Activated CD8-positive, alpha-beta memory T cell treated with anti-CD3 and anti-CD28 coated beads, Interleukin-2, amount 10 ng/mL, durations not matched to agents 7 days and 5 days (primary cell): ENCODE results near the gene SOCS4. TPM values are rescaled to one million over a fixed set of nuclear protein-coding genes. Genes with fewer than 3 reads are reported as not detected.
A peak's percentile ranks its signal among the peaks of the same experiment; 100 is the strongest.
"Not testable (repeated sequence)": the region's sequence is repeated elsewhere in the genome, so short reads cannot be mapped to it uniquely, and the experiment has no call there.

Experiments used
- ATAC-seq: fragments of 150-1000 bp; cut with Tn5 transposase; one replicate; pipeline ENCODE4 v1.10.0; 2021; ENCODE audit warnings: moderate library complexity
- CTCF ChIA-PET: fragments of 350-600 bp; sonication (Branson Sonifier 250); formaldehyde crosslinking; loops from one replicate; lab custom pipeline; 2021; ENCODE audit warnings: antibody characterized with exemption; lab: Charles Lee
- DNase-seq: peaks from one replicate; pipeline ENCODE4 v3.0.0-alpha.2; 2020
- H3K27ac Mint-ChIP-seq: one replicate; pipeline ENCODE4 v1.8.0; 2021; ENCODE audit warnings: mild to moderate bottlenecking, mixed read lengths
- H3K27me3 Mint-ChIP-seq: one replicate; pipeline ENCODE4 v1.8.0; 2021; ENCODE audit warnings: mixed read lengths
- H3K36me3 Mint-ChIP-seq: one replicate; pipeline ENCODE4 v1.8.0; 2021; ENCODE audit warnings: mild to moderate bottlenecking, mixed read lengths
- H3K4me1 Mint-ChIP-seq: one replicate; pipeline ENCODE4 v1.8.0; 2021; ENCODE audit warnings: mixed read lengths
- H3K4me3 Mint-ChIP-seq: one replicate; pipeline ENCODE4 v1.8.0; 2021; ENCODE audit warnings: mild to moderate bottlenecking, moderate library complexity, mixed read lengths
- H3K9me3 Mint-ChIP-seq: one replicate; pipeline ENCODE4 v1.8.0; 2022; ENCODE audit warnings: low read depth, mixed read lengths
- total RNA-seq, 2 experiments: library from RNA; stranded (reverse); gene quantifications; one replicate each; pipeline ENCODE4 v1.2.3, GENCODE V29; 2021

SOCS4 gene
- total RNA-seq: 10 to 100 TPM; 35.3 to 41.9 TPM

GRCh38 chr14:55026793-55027561, at the start of gene SOCS4, which contains the start of gene WDHD1:
TSS of gene SOCS4 (plus strand) at chr14:55027236. CDS start at chr14:55043042, 15,806 bp downstream.
TSS of gene WDHD1 (minus strand) at chr14:55027099. CDS start at chr14:55026787, 312 bp downstream.
- peaks cover 24% of the 10 kb centered on the region for H3K36me3 Mint-ChIP-seq
- no peaks in the 10 kb centered on the region for H3K9me3 Mint-ChIP-seq
- peak within 1 kb of the TSS; percentile 95 for H3K27ac Mint-ChIP-seq
- CTCF ChIA-PET: interaction anchor here (0.9 to 3.7 kb wide), 11 partner anchors 12 to 307 kb away, joined by 3 to 43 read pairs (median 4); partner anchors contain the start of gene MAPK1IP1L
- peak within 1 kb of the TSS; percentile 95 for H3K4me3 Mint-ChIP-seq
- ATAC-seq (peak; percentile 94), DNase-seq (peak; percentile 98)
- no peaks in the 10 kb centered on the region for H3K27me3 Mint-ChIP-seq
- H3K4me1 Mint-ChIP-seq: peaks cover 54% of the 10 kb centered on the region

DNA sequence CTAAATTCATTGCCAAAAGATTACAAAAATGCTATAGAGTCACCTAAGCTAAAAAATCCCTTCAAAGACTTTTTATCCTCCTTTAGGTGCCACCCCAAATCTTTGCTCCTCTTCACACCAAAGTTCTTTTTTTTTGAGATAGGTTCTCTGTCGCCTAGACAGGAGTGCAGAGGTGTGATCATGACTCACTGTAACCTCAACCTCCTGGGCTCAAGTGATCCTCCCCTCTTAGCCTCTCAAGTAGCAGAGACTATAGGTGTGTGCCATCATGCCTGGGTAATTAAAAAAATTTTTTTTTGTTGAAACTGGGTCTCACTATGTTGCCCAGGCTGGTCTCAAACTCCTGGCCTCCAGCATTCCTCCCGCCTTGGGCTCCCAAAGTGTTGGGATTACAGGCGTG, 48.0 kb upstream of the SOCS4 start:
- ATAC-seq: peak; percentile 51
- CTCF ChIA-PET: no interaction called here
- Mint-ChIP-seq H3K36me3 (peaks cover 37% of the 10 kb centered on the region), H3K27me3 (no peaks in the 10 kb centered on the region), H3K27ac (peak overlapping the region; percentile 5), H3K4me1 (peaks cover 25% of the 10 kb centered on the region), H3K9me3 (no peaks in the 10 kb centered on the region), H3K4me3 (no peak overlapping the region)
- no peak for DNase-seq

DNA sequence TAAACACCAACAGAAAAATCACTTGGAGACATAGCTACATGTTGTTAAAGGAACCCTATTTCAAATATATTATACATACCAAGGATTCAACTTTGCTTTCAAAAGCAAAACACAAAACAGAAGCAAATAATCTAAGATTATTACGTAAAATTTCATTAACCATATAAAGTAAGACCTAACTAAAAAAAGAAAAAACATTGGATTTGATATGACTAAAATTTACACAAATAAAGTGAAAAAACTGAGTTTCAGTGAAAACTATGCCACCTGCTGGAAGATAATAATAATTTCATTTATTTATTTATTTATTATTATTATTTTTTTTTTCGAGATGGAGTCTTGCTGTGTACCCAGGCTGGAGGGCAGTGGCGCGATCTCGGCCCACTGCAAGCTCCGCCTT, 45.3 kb upstream of the SOCS4 start:
- peaks cover 47% of the 10 kb centered on the region for H3K36me3 Mint-ChIP-seq
- CTCF ChIA-PET: interaction anchor here (0.7 to 1.3 kb wide), 2 partner anchors 83 to 100 kb away, joined by 3 to 4 read pairs; no protein-coding TSS in a partner anchor
- H3K9me3 Mint-ChIP-seq: peaks cover 3% of the 10 kb centered on the region
- ATAC-seq: no peak
- no peak overlapping the region for H3K4me3 Mint-ChIP-seq
- DNase-seq: no peak
- no peak overlapping the region for H3K27ac Mint-ChIP-seq
- no peaks in the 10 kb centered on the region for H3K27me3 Mint-ChIP-seq
- peaks cover 13% of the 10 kb centered on the region for H3K4me1 Mint-ChIP-seq

- H3K36me3 Mint-ChIP-seq: peaks cover 50% of the 10 kb centered on the region
- no peak for ATAC-seq
- H3K9me3 Mint-ChIP-seq: peaks cover 3% of the 10 kb centered on the region
- no peak overlapping the region for H3K27ac Mint-ChIP-seq
- DNase-seq: no peak
- no peaks in the 10 kb centered on the region for H3K27me3 Mint-ChIP-seq
- CTCF ChIA-PET: interaction anchor here (1.4 kb wide), 1 partner anchor 18 kb away, joined by 5 read pairs; no protein-coding TSS in a partner anchor
- no peaks in the 10 kb centered on the region for H3K4me1 Mint-ChIP-seq
- no peak overlapping the region for H3K4me3 Mint-ChIP-seq
These were observed 41.9 kb upstream of the SOCS4 start for GRCh38 chr14:54985156-54985555.

DNA sequence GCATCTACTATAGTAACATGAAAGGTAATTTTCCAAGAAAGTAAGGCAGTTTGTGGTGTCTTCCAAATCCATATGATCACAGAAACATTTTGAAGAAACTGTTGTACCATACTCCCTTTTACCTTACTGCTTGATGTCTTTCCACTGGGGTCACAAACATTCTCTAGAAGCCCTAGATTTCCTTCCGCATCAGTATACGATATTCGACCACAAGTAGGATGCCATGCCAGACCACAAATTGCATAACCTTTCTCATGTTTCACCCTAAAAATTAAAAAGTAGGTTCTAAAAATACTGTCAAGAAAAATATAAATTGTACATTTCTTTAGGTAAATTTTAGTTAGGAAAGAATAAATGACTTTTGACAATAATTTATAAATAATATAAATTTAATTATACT, 26.7 kb upstream of the SOCS4 start:
- H3K9me3 Mint-ChIP-seq: no peaks in the 10 kb centered on the region
- no peaks in the 10 kb centered on the region for H3K27me3 Mint-ChIP-seq
- H3K27ac Mint-ChIP-seq: no peak overlapping the region
- peaks cover 44% of the 10 kb centered on the region for H3K36me3 Mint-ChIP-seq
- CTCF ChIA-PET: interaction anchor here (1.0 kb wide), 1 partner anchor 72 kb away, joined by 3 read pairs; no protein-coding TSS in a partner anchor
- H3K4me1 Mint-ChIP-seq: peaks cover 4% of the 10 kb centered on the region
- DNase-seq (no peak), ATAC-seq (no peak)
- no peak overlapping the region for H3K4me3 Mint-ChIP-seq

DNA sequence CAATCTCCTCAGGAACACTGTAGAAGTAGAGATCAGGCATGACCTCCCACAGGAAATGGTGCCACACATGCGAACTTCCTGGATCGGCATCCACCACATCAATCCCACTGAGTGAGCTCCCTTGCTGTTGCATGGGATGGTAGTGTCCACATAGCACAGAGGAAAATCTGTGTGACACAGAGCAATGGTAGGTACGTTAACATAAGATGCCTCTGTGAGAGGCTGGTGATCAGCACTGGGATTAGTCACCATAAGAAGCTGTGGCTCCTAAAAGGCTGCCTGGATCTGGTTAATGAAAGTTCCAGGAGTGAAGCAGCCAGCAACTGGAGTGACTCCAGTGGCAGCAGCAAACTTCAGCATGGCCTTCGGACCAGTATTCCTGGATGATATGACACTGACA, 22.0 kb upstream of the SOCS4 start:
- CTCF ChIA-PET: no interaction called here
- H3K27me3 Mint-ChIP-seq: no peaks in the 10 kb centered on the region
- H3K4me1 Mint-ChIP-seq: peaks cover 4% of the 10 kb centered on the region
- no peaks in the 10 kb centered on the region for H3K9me3 Mint-ChIP-seq
- H3K36me3 Mint-ChIP-seq: peaks cover 51% of the 10 kb centered on the region
- DNase-seq (no peak), ATAC-seq (no peak)
- no peak overlapping the region for H3K4me3 Mint-ChIP-seq
- no peak overlapping the region for H3K27ac Mint-ChIP-seq

GRCh38 chr14:55015006-55015405, 12.0 kb upstream of the SOCS4 start:
- H3K9me3 Mint-ChIP-seq: no peaks in the 10 kb centered on the region
- H3K27ac Mint-ChIP-seq: no peak overlapping the region
- no peak for DNase-seq
- H3K4me1 Mint-ChIP-seq: peaks cover 5% of the 10 kb centered on the region
- H3K4me3 Mint-ChIP-seq: no peak overlapping the region
- peaks cover 51% of the 10 kb centered on the region for H3K36me3 Mint-ChIP-seq
- H3K27me3 Mint-ChIP-seq: no peaks in the 10 kb centered on the region
- ATAC-seq: no peak
- CTCF ChIA-PET: interaction anchor here (1.3 to 3.0 kb wide), 2 partner anchors 12 to 36 kb away, joined by 5 to 9 read pairs; partner anchors contain the start of genes MAPK1IP1L, SOCS4 and WDHD1

DNA sequence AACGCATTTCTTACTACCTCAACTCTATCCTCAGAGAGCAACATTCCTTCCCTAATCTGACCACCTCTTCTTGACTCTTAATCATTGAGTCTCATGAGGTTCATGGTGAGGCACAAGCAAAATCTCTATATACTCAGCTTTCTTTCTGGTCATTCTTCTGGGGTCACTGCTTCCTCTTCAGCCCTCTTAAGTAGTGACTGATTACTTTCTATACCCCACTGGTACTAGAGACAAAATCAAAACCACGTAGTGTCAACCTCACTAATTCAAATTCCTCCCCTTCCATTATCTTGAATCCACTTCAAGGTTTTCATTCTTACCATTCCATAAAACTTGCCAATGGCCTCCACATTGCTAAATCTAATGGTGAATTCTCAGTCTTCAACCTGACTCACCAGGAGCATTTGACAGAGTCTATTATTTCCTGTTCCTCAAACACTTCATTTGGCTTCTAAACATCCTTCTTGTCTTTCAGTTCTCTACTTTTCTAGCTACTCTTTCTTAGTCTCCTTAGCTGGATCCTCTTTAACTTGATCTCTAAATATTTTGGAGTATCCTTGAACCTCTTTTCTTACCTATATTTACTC, 7.0 kb upstream of the SOCS4 start:
- CTCF ChIA-PET: no interaction called here
- Mint-ChIP-seq H3K27me3 (no peaks in the 10 kb centered on the region), H3K4me1 (peaks cover 28% of the 10 kb centered on the region), H3K36me3 (peaks cover 48% of the 10 kb centered on the region), H3K27ac (no peak overlapping the region), H3K4me3 (no peak overlapping the region), H3K9me3 (no peaks in the 10 kb centered on the region)
- ATAC-seq (no peak), DNase-seq (no peak)

DNA sequence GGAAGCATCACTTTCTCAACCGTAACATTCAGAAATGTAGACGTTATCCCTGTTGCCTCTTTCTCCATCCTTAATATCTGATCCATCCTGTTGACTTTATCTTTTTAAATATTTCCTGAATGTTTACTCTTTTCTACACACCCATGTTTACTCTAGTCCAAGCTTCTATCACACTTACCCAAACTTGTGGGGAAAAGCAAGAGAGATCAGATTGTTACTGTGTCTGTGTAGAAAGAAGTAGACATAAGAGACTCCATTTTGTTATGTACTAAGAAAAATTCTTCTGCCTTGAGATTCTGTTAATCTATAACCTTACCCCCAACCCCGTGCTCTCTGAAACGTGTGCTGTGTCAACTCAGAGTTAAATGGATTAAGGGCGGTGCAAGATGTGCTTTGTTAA, 2.7 kb upstream of the SOCS4 start:
- H3K36me3 Mint-ChIP-seq: peaks cover 37% of the 10 kb centered on the region
- H3K4me3 Mint-ChIP-seq: not testable (repeated sequence)

DNA sequence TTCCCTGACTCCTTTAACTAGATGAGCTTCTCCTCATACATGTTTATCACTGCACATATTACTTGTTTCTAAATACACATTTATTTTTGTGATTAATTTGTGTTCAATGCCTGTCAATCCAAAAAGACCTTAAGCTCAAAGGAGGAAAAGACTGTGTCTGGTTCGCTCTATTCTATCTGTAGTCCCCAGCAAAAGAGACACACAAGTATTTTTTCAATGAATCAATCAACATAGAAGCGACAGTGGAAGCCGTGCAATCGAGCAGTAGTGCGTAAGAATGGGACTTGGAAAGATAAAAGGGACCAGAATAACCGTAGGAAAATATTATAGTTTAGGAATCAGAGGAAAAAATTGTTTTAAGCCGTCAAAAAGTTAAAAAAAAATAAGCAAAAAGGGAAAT, 1.1 kb upstream of the SOCS4 start:
- DNase-seq (no peak), ATAC-seq (no peak)
- Mint-ChIP-seq H3K27ac (peak overlapping the region; percentile 95), H3K9me3 (no peaks in the 10 kb centered on the region), H3K27me3 (no peaks in the 10 kb centered on the region), H3K4me1 (peaks cover 56% of the 10 kb centered on the region), H3K4me3 (peak overlapping the region; percentile 95), H3K36me3 (peaks cover 28% of the 10 kb centered on the region)
- CTCF ChIA-PET: interaction anchor here (0.8 to 3.7 kb wide), 5 partner anchors 11 to 99 kb away, joined by 3 to 43 read pairs (median 4); partner anchors contain the start of gene MAPK1IP1L

More for the DNA sequence above, 2.7 kb upstream of the SOCS4 start:
- DNase-seq, ATAC-seq, H3K9me3 Mint-ChIP-seq, H3K27me3 Mint-ChIP-seq, H3K27ac Mint-ChIP-seq: not testable (repeated sequence)
- peaks cover 52% of the 10 kb centered on the region for H3K4me1 Mint-ChIP-seq
- CTCF ChIA-PET: interaction anchor here (2.9 kb wide), 1 partner anchor 27 kb away, joined by 18 read pairs; the partner anchor contains the start of gene MAPK1IP1L

DNA sequence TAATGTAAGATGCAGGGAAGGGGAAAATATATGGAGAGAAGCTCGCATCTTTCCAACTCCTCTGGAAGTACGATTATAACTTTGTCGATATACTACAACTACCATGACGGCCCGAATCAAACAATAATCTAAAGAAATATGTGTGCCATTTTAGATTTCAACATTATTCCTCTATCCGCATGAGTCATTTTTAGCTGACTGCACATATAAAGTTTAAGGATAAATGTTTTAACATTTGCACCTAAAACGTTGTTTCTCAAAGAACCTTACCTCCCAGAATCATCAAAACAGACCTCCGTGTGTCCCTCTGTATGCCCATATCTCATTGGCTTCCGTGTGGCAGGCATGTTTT, 619 bp upstream of the SOCS4 start:
- no peaks in the 10 kb centered on the region for H3K9me3 Mint-ChIP-seq
- H3K4me3 Mint-ChIP-seq: peak overlapping the region; percentile 95
- no peak for ATAC-seq
- peaks cover 57% of the 10 kb centered on the region for H3K4me1 Mint-ChIP-seq
- H3K27ac Mint-ChIP-seq: peak overlapping the region; percentile 95
- H3K27me3 Mint-ChIP-seq: no peaks in the 10 kb centered on the region
- no peak for DNase-seq
- CTCF ChIA-PET: interaction anchor here (0.8 to 3.7 kb wide), 12 partner anchors 11 to 307 kb away, joined by 3 to 43 read pairs (median 4); partner anchors contain the start of gene MAPK1IP1L
- H3K36me3 Mint-ChIP-seq: peaks cover 27% of the 10 kb centered on the region

DNA sequence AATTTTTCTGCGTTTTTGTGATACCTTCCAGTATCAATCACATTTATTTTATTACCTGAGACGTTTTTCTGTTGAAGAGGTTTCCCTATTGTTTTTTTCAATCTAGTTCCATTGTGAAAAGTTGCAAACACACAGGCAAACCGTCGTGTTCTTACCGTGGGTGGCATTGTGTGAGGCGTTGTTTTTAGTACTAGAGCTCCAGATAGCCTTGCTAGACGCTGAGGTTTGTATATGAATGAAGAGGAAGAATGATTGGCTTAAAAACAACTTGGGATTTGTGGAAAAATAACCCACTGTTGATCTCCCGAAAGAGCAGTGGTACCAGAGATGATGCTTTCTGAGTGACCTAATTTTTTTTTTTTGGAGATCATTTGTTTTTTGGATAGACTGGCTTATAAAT, 1.0 kb downstream of the SOCS4 start:
- no peak for DNase-seq
- Mint-ChIP-seq H3K9me3 (no peaks in the 10 kb centered on the region), H3K4me1 (peaks cover 49% of the 10 kb centered on the region), H3K4me3 (peak overlapping the region; percentile 95), H3K27ac (peak overlapping the region; percentile 95), H3K27me3 (no peaks in the 10 kb centered on the region), H3K36me3 (peaks cover 19% of the 10 kb centered on the region)
- ATAC-seq: no peak
- CTCF ChIA-PET: interaction anchor here (0.8 to 3.7 kb wide), 3 partner anchors 13 to 254 kb away, joined by 3 to 43 read pairs (median 9); partner anchors contain the start of gene MAPK1IP1L

DNA sequence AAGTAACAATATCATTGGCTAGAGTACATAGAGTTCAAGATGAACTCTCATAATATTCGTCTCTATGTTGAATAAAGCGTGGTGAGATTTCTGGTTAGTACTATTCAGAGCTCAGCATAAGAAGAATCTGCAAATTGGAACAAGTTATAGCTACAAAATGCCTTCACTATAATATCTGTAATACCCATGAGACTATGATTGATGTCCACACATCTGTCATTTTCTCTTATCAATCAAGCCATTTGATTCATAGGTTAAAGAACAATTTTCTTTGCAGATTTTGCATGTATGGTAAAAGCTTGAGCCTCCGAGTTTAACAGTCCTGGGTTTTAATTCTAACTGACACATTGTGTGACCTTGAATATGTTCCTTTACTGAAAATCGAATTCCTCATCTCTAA, 1.4 kb downstream of the SOCS4 start:
- Mint-ChIP-seq H3K4me1 (peaks cover 46% of the 10 kb centered on the region), H3K36me3 (peaks cover 17% of the 10 kb centered on the region), H3K4me3 (peak overlapping the region; percentile 95), H3K9me3 (no peaks in the 10 kb centered on the region), H3K27me3 (no peaks in the 10 kb centered on the region), H3K27ac (peak overlapping the region; percentile 95)
- CTCF ChIA-PET: interaction anchor here (0.8 to 3.7 kb wide), 2 partner anchors 23 to 254 kb away, joined by 3 to 43 read pairs; partner anchors contain the start of gene MAPK1IP1L
- DNase-seq: no peak
- no peak for ATAC-seq
